Glomerular endothelial cell (primary cell): ENCODE measurements around the gene PBX4. TPM values are rescaled to one million over a fixed set of nuclear protein-coding genes. Genes with fewer than 3 reads are reported as not detected.
"Not testable (repeated sequence)": the region's sequence is repeated elsewhere in the genome, so short reads cannot be mapped to it uniquely, and the experiment has no call there.

Experiments used
- DNase-seq: peaks from one replicate; pipeline ENCODE4 v3.0.0-alpha.2; 2011; ENCODE audit warnings: low read depth, low spot score; ENCODE audit errors: extremely low read depth
- total RNA-seq: library from RNA; depleted of rRNA; stranded (reverse); fragments of >200 nt; gene quantifications from 2 replicates; pipeline ENCODE4 v1.2.3, GENCODE V29; 2015

Gene PBX4, protein sequence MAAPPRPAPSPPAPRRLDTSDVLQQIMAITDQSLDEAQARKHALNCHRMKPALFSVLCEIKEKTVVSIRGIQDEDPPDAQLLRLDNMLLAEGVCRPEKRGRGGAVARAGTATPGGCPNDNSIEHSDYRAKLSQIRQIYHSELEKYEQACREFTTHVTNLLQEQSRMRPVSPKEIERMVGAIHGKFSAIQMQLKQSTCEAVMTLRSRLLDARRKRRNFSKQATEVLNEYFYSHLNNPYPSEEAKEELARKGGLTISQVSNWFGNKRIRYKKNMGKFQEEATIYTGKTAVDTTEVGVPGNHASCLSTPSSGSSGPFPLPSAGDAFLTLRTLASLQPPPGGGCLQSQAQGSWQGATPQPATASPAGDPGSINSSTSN
- total RNA-seq = 0.19 TPM in 1 of 2 replicates, not detected in the other

GRCh38 chr19:19618219-19619051 is at the start of gene PBX4:
TSS of gene PBX4 (minus strand) at chr19:19618687. CDS start at chr19:19618629, 58 bp downstream.
- DNase-seq = no peak

DNA sequence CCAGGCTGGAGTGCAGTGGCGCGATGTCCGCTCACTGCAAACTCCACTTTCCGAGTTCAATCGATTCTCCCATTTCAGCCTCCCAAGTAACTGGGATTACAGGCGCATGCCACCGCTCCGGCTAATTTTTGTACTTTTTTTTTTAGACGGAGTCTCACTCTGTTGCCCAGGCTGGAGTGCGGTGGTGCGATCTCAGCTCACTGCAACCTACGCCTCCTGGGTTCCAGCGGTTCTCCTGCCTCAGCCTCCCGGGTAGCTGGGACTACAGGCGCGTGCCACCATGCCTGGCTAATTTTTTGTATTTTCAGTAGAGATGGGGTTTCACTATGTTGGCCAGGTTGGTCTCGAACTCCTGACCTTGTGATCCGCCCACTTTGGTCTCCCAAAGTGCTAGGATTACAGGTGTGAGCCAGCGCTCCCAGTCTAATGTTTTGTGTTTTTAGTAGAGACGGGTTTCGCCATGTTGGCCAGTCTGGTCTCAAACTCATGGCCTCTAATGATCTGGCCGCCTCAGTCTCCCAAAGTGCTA is 47.0 kb upstream of the PBX4 start:
- not testable (repeated sequence) for DNase-seq

GRCh38 chr19:19663256-19664120 is 45.0 kb upstream of the PBX4 start, which contains the start of gene ATP13A1:
TSS of gene ATP13A1 (minus strand) at chr19:19663676. CDS start at chr19:19663666, 10 bp downstream.
- DNase-seq = peak; percentile 71

DNA sequence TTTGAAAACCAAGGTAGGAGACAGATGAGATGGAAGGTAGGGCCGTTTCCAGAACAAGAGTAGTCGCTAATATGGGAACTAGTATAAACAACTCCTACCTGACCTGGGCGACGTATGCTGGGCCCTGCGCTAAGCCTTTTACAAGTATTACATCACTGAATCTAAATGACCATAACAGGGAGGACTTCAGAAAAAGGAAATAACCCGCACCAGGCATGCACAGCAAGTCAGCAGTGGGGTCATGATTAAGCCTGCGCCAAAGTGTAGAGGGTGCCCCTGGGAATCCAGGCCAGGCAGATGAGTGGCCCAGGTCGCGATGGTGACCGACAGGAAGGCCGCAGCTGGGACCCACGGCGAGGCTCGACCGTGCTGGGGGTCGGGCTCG is 44.4 kb upstream of the PBX4 start:
- DNase-seq = no peak

- DNase-seq = no peak
Measured at GRCh38 chr19:19662344-19662743, 43.9 kb upstream of the PBX4 start.

DNA sequence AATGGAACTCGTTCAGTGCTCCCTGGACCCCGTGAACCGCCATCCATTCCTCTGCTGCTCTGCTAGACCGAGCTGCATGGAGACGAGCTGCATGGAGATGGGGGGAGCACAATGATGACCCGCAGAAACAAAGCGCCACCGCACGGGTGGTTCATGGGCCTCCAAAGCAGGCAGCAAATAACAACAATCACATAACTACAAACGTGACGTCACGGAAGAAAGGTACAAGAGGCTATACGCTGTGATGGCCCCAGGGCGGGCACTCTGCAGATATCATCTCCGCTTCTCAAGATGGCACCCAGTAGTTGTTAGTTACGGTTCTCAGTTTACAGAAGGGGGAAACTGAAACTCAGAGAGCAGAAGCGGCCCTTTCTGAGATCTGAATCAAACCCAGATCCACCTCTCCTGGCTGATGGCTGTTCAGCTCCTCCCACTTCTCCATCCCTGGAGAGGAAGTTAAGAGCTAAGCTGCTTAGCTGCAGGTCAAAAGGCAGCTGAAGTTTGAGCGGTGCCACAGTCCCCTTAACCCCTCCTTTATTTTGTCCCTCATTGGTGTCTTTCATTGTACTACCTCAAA is 43.3 kb upstream of the PBX4 start:
- DNase-seq = no peak

DNA sequence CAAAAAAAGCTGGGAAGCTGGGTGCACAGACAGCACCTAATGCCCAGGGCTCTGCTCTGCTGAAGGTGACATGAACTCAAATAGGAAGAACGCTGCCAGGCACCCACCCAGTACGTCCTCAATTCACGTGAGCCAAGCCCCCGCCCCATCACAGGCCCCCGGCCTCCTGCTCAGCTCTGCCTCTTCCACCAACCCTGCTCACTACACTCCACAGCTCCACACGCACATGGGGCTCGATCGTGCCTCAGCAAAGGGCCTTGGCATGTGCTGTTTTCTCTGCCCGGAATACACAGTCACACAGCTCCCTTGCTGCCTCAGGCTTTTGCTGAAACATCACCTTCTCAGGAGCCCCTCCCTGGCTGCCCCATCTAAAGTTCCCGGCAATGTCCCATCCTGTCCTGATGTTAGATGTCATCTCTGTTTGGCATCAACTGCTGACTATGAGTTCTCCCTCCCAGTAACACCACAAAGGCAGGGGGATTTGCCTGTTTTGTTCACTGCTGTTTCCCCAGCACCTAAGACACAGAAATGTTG is 42.7 kb upstream of the PBX4 start:
- DNase-seq = no peak

DNA sequence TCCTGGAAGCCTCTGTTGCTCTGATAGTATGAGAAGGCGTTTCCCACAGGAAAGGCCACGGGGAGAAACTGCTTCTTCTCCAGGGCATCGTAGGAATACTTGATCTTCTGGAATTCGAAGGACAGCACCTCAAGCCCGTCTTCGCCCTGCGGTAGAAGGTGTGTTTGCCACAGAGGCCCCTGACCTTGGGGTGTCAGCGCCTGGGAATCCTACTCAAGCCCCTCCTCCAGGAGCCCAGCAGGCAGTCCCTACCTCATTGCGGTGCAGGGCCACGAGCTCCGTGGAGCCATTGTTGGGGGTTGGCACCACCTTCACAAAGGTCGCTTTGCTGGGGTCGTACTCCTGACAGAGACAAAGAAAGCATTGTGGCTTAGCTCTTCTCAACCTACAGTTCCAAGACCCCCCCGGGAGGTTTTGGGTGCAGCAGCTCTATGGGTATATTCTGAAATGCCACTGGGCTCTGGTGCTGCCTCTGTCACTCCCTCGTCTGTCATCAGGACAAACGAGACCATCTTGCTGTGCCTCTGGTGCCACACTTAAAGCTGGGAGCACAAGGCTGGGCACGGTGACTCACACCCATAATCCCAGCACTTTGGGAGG is 41.3 kb upstream of the PBX4 start:
- DNase-seq = no peak

DNA sequence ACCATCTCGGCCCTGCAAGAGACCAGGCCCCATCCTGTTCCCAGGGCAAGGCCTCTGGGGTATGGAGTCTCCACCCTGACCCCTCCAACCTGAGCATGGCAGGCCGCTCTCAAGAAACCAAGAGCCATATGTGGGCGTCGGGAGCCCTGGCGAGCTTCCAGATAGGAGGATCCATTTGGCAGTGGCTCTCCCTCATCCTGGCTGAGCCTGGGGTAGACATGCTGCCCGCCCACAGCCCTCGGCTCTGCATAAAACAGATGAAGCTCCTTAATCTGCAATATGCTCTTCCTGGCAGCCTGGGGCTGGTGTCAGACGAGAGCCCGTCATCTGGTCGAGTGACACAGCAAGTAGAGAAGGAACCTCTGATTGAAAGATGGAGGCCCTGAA is 38.9 kb upstream of the PBX4 start:
- no peak for DNase-seq

DNA sequence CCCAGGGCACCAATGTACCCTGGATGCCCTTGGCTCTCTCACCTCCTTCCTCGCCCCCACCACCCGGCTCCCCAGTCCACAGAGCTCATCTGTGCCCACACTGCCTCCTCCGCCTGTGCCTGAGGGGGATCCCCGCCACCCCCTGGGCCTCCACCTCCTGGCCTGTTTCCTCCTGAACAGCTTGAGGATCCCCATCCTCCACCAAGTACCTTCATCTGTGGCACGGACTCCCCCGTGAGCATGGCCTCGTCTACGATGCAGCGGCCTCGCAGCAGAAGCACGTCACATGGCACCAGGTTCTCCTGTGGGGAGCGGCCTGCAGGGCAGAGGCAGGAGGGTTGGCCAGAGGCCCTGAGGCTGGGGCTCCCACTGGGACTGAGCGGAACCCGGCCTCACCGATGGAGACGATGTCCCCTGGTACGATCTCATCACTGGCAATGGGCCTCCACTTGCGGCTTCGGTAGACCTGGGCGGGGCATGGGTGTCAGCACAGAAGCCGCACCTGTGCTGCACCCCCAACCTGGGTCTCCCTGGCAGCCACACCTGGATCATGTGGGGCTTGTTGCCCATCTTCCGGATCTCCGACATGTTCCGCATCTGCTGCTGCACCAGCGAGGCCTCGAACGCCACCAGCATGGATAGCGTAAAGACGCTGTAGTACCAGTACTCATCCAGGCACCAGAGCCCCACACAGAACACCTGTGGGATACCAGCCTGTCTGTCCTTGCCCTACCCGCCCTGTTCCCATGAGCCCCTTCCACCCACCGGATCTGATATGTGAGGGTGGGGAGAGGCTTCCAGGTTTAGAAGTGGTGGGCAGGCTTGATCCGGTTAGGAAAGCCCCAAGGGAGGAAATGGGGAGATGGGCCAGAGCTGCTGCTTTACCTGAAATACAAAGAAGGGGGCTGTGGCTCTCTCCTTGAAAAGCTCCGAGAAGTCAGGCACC is 38.2 kb upstream of the PBX4 start:
- DNase-seq = no peak

DNA sequence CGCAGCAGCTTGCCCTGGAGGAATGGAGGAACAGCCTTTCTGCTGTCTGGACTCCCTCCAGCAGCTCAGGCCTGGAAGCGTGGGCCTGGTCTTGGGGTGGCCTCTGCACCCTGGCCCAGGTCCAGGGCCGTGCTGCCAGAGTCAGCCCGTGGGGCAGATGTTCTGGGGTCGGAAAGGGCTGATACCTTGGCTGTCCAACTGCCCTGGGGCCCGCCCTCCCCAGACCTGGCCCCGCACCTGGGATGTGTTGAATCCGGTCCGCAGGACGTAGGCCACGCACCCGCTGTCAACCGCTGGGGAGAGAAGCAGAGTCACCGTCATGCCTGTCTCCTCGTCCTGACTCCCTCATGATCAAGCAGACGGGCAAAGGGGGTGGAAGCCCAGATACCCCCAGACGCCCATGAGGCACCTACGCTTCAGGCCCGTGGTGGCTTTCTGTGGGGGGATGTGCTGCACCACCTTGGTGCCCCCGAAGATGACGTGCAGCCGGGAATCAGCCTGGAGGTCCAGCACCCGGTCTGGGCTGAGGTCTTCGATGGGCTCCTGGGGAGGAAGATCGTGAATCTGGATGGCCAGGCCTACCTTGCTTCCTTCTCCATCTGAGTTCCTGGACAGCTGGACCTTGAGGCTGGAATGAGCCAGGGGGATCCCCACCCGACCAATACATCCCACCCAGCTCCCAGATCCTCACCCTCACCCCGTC is 37.3 kb upstream of the PBX4 start:
- no peak for DNase-seq

GRCh38 chr19:19655051-19655594 is 36.6 kb upstream of the PBX4 start:
- no peak for DNase-seq

DNA sequence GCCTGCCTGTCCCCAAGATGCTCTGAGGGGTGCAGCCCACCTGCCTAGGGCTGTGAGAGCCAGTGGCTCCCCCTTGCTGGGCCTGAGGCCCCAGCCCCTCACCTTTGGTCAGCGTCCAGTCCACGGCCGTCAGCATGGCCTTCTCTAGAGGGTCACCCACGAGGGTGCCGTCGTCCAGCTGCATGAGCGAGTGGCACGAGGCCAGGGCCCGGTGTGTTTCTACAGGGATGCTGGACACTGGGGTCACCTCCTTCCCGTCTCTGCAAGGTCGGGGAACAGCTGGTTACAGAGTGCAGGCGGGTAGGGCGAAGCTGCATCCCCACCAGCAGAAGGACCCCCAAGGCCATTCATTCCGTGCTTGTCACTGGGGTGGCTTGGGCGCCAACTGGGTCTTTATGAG is 36.0 kb upstream of the PBX4 start:
- no peak for DNase-seq

DNA sequence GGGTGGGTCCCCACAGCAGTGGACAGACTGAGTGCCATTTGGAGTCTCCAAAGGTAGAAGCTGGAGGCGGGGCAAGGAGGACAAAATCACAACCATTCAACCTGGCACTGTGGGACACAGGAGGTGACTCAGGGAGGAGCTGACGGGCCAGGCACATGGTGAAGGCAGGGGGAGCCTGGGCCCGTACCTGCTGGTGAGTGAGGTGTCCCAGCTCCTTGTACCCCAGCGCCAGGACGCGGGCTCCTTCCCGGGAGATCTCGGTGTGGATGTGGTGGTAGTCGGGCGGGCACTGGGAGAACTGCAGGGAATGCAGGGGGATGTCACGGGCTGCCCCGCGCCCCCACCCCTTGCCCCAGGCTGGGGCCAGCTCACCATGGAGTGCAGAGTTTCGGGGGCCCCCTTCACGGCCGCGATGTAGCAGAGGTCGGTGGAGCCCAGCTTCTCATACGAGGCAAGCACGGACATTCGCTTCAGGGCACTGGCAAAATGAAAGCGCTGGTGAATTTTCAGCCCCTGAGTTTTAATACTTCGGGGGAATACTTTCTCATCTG is 35.2 kb upstream of the PBX4 start:
- DNase-seq = no peak

GRCh38 chr19:19652482-19653295 is 34.2 kb upstream of the PBX4 start:
- no peak for DNase-seq

DNA sequence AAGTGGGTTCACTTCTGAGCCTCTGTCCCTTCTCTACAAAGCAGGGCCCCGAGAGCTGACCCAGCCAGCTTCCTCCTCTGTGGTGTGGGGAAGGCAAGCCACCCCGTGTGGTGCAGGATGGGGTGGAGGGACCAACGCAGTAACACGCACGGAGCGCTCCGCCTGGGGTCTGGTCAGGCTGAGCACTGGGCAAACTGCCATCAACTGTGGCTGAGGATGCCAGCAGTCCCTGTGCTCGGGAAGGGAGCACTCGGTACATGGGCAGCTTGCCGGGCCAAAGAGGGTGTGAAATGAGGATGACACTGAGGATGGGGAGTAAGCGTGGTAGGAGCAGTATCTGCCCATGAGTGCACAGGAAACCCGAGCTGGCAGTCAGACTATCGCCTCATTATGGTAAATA is 32.6 kb upstream of the PBX4 start:
- no peak for DNase-seq

- no peak for DNase-seq
Measured at GRCh38 chr19:19650331-19650730, 31.8 kb upstream of the PBX4 start.
